Fibroblast of gingiva (primary cell): ENCODE results near the gene CERK.

Experiments
- DNase-seq: peaks from one replicate; pipeline ENCODE4 v3.0.0-alpha.2; 2011; ENCODE audit warnings: low read depth

Gene CERK

DNA sequence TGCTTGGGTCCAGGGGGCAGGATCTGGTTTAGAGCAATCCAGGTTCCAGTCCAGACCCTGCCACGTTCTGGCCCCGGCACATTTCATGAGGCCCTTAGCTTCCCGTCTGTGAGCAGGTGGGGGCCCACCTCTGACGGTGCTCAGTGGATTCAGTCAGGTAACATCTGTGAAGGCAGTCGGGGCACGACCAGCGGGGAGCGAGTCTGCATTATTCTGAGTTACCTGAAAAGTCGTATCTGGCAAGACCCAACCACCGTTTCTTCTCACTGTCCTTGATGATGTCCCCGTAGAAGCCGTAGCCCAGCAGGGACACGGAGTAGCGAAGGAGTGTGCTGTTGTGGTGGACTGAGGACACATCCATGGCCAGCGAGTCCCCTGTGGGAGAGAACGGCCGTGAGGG is 39.0 kb downstream of the CERK start:
- DNase-seq = no peak

DNA sequence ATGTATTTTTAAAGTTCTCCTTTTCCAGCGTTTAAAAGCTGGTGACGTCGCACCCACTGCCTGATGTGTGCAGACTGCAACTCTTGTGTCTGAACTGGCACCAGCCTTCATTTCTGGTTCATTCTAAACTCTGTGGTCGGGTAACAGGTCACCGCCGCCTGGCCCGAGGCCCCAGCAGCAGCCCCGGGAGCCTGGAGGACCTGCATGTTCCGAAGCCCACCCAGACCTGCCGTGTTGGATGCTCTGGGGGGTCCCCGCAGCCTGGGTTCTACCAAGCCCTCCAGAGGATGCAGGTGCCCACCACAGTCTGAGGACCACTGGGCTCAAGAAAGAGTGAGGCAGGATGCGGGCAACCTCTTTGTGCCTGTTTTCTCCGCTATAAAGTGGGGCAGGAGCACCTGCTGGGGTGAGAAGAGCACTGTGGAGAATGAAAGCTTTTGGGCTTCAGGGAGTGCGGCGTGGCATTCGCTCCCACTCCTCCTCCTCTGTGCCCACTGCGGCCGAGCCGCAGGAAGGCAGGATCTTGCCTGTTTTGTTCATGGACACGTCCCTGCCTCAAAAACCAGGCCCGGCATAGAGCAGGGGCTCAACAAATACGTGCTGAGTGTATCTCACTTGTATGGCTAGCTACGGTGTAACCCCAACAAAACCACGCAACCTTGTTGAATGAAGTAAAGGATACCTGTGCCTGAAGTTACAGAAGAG is 40.1 kb downstream of the CERK start:
- DNase-seq = no peak

DNA sequence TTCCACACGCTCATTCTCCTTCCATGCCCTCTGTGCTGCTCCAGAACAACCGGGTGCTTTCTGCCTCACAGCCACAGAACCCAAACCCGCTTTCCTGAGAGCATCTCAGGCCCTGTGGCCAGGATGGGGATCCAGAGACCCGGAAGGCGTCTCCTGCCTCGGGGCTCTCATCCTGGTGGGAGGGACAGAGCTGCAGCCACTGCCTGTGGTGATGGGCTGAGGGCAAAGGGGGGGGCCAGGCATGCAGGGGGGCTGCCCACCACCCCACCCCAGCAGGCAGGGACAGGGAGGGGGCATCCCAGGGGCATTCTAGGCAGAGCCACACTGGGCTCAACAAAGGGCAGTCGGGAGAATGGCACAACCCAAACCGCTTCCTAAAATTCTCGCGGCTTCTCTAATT is 41.4 kb downstream of the CERK start:
- no peak for DNase-seq

DNA sequence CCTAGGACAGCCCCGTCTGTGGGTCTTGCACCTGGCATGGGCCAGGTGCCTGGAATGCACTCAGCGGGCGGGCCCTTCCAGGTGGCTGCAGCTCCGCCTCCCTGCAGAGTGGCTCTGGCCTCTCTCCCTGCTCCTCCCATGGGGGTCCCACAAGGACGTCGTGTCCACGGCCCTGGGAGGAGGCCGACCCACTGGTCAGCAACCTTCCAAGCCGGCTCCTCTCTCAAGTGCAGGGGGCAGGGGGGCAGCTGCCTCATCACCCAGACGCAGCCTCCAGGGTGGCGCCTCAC is 41.9 kb downstream of the CERK start:
- no peak for DNase-seq

DNA sequence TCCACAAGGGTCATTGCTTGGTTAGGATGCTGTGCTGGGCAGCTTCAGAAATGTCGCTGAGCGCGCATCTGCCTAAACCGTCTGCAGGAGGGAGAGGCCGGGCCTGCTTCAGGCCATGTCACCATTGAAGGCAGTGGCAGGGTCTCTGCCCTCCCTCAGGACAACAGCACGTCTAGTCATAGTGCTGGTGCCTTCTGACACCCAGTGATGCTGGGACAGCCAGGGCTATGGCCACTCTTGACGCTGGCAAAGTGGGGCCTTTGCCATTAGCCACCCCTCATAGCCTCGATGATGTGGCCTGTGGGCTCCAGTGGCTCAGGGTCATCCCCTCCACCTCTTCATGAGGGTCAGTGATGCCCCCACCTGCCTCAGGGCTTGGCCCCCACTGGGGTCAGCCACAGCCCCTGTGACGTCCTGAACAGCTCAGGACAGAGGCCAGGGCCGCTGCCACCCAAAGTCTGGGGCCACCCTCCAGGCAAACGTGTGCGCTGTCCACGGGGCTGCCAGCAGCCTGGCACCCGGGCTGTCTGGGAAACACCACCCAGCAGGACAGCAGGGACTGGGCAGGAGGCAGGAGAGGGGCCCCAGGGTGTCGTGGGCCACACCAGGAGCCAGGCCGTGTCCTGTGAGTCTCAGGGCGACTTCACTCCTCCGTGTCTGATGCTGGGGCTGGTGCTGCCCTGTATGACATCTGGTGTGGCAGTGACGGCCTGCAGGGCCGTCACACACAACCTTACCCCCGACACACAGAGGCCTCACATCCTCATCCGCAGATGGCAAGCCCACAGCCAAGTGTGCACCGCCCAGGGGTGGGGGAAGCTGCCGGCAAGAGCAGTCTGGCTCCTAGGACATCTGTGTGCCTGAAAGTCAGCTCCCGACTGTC is 42.5 kb downstream of the CERK start:
- no peak for DNase-seq

DNA sequence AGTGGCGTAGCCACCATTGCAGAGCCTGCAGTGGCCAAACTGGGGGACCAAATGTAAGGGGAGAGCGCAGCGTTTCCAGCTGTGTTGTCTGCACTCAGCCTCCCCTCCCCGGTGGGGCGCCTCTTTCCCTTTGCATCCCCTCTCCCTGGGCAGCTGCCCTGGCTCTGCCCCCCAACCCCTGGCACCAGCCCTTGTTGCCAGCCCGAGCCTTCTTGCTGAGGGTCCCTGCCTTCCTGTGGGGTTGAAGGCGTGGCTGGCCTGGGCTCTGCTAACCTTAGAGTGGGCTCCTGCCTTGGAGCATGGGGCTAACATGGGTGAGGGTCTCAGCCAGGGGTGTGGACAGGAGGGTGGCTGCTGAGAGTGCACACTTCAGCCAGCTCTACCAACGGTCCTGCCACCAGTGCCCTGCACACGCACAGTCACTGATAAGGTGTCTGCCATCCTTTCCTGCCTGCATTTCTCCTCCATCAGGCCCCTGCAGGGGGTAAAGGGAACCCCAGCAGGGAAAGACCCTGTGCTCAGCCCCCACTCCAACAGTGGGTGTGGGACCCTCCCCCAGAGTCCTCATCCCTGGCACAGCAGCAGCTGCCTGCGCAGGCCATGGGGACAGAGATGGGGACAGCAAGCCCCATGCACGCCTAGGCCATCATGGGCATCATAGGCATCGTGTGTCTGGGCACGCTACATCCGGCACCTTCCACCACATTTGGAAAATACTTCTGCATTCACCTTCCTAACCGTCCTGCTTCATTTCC is 43.5 kb downstream of the CERK start:
- no peak for DNase-seq

DNA sequence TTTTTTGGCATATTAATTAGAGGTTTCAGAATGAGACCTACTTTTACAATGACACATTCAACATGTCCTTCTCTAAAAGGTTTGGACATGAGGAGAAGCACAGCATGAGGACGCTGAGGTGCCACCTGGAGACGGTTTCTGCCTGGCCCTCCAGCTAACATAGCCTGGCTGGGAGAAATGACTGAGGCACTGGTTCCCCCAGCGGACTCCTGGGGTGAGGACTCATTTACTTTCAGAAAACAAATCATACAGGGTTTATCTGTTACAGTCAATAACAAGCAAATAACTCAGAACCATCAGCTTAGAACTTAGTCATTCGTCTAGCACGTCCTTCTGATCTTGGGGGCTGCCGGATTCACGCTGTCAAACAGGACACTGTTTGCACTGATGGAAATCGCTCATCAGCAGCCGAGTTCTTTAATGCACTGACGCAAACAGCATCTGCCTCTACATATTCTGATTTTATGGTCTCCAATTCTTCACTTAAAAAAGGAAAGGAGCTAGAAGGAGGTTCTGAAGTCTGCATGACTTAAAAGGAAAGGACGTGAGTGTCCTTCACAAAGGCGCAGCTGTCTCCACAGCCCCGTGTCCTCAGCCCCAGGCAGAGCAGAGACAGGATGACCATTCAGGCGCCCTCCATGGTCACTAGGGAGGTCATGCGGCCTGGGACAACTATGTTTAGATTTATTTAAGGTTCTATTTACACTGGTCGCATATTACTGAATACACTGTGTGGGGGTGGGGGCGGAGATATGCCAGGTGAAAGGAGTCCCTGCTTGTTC is 44.2 kb downstream of the CERK start:
- DNase-seq = no peak

DNA sequence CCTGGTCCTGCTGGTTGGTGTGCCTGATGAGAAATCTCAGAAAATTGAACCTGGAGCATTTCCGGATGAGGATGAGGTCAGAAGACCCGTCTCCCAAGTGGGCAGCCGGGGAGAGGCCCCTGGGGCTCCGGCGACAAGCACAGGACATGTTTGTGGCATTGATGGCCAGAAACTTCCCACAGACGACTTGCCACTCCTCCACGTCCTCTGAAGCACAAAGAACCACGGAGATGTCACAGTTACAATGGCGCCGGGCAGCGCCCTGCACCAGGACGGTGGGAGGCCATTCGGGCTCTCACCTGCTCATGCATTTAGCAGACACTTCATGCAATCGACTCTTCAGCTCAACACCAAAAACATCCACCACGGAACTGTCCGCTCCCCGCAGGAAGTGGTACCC is 46.5 kb downstream of the CERK start:
- no peak for DNase-seq

DNA sequence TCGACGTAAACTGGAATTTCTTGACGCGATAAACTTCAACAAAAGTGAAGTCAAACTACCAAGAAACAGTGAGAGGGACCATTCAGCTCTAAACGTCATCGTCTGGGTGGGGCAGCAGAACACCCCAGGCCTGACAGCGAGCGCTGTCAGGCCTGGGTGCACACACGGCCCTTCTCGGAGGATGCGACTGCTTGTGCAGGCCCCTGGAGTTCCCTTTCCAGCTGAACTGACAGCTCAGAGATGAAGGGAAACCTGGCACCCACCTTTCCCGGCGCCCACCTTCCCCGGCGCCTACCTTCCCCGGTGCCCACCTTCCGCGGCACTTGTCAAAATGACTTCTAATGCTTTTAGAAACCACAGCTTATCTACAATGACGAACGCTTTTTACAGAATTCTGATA is 47.9 kb downstream of the CERK start:
- no peak for DNase-seq

DNA sequence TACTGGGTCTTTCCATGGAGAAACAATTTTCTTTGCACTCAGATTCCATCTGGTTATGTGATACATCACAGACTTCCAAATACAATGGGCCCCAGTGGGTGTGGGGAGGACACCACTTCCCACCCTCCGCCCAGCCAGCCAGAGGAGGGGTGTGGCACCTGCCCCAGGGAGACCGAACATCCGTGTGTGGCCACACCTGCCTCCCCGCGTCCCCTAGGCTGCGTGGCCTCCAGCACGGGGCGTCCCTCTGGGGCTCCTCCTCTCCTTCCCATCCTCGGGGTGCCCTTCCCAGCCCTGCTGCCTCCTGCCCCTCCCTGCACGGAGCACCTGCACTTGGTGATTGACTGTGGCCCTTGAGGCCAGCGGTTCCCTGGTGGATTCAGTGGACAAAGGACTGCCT is 49.1 kb downstream of the CERK start:
- DNase-seq = no peak

DNA sequence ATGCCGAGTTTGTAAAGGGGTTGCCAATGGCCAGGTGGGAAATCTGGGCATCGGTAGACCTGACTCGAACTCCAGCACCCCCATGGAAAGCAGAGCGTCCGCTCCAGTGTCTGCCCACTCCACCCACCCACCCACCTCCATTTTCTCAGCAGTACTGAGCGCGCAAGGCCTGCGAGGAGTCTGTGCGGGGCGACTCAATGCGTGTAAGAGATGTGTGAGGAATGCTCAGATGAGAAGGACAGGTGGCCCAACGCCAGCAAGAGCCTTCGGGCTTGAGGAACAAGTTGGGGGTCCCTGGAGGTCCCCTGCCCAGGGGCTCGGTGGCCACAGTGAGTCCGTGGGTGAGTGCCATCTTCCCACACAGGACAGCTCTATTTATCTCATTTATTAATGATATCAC is 50.6 kb downstream of the CERK start:
- DNase-seq = no peak

DNA sequence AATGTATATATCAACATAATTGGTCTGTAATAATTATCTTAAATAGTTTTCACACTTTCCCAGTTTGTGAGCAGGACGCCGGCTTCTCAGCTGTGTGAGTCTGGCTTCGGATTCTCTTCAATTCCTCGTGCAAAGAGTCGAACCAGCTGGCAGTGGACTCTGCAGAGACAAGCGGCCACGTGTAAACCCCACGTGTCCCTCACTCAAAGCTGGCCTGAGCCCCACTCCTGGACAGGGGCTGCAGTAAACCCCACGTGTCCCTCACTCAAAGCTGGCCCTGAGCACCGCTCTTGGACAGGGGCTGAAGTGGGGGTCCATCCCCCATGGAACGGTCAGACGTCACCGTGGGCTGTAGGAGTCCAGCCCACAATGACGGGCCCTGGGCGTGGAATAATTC is 51.0 kb downstream of the CERK start:
- DNase-seq = no peak

DNA sequence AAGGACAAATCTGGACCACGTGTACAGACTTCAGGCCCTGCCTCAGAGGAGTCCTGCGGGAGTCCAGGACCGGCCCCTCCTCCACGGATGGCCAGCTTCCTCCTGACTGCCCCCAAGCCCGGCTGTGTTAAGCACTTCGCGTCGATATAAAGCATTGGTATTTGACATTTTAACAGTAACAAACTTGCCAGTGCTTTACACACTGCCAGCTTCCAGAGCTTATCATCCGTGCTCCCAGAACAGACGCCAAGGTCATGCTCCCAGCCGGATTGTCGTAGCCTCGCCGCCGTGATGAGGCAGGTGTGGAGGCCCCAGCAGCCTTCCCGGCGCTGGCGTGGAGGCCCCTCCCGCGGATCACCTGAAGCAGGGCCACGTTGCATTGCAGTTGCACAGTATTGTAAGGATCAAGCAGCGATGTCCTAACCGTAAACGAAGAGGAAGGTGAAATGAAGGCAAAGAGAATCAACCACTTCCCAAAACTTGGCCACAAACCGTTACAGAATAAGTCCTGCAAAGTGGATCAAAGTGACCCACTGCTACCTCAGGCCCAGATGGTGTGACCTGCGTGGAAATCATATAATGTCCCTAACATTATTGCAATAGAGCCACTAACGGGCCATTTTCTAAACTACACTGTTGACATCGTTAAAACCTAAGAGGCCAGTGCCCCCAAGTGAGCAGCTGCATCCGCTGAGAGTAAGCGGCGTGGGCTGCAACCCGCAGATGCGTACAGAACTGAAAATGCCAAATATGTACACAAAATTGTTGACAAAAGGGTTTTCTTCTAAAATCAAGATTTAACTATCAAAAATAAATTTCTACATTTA is 51.6 kb downstream of the CERK start:
- DNase-seq = no peak

DNA sequence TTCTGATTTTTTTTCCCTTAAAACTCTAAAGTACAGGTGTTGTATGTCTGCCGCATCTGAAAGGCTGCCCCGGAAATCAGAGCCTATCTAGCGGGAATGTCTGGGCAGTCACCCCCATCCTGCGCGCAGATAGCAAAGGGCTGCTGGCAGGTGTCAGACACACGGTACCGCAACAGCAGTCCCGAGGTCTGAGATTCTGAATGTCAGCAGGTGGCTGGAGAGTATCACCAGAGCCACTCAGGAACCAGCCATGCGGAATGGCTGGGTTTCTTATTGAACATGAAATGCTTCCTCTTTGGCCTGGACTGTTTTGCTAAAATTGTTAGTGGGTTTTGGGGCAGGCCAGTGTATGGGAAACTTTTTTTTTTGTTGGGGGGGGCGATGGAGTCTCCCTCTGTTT is 53.3 kb downstream of the CERK start:
- no peak for DNase-seq

DNA sequence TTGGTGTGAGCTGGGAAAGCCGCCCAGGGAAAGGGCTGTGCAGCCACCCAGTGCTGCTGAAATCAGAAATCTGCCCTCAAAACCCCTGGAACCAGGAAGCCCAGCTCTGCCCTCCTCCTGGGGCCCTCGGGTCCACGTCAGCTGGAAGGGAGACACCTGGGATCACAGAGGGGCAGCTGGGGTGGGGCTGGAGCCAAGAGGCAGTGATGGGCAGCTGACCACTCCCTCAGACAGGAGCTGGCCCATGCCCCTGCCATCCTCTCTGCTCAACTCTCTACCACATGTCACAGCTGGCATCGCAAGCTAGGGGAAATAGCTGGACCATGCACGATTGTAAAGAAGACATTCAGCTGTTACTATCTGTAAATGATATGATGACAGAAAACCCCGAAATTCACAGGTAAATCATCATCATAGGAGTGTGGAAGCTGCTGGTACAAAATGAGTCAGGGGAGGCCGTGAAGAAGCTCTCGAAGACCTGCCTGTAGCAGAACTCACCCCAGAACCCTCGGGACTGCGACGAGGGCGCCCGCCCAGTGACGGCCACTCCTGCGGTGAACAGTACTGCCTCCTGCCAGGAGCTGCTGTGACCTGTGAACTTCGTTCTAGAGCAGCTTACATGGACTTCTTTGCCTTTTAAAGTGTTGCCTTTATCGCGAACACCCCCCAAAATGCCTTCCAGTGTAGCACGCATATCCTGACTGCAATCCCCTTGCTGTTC is 55.9 kb downstream of the CERK start:
- no peak for DNase-seq

DNA sequence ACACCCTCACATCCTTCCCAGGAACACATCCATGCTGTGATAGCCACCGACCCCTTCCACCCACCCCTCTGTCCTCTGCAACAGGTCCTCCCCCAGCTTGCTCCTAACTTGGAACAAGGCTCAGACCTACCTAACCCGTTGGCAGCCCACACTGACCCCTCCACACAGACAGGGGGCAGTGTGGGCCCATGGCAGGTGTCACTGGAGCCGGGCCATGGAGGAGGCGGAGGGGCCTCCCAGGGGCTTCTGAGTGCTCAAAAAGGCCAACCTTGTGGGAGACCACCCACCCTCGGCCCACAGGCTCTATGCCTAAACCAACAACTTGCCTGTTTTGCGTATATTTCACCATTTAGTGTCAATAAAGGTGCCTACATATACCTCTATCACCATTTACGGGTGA is 57.0 kb downstream of the CERK start:
- no peak for DNase-seq

DNA sequence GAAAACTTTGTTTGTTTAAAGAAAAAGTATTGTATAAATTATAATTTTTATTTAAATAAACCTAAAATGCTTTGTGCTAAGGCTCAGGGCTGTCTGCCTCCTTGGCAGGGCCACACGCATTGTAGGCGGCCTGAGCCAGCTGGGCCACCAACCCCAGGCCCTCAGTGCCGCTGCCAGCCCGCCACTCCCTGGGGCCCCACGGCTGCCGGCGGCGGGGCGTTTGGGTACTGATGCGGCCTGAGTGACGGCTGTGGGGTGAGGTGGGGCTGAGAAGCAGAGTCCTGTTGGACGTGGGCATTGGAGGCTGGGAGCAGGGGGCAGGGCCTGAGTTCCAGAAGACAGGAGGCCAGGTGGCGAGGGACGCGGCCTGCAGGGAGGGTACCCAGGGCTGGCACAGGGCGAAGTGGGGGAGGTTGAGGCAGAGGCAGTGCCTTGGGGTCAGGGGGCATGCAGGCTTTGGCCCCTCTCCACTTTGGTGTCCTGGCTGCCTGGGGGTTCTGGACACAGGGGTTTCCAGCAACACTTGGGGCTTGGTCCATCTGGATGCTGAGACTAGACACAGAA is 58.3 kb downstream of the CERK start:
- DNase-seq = no peak

DNA sequence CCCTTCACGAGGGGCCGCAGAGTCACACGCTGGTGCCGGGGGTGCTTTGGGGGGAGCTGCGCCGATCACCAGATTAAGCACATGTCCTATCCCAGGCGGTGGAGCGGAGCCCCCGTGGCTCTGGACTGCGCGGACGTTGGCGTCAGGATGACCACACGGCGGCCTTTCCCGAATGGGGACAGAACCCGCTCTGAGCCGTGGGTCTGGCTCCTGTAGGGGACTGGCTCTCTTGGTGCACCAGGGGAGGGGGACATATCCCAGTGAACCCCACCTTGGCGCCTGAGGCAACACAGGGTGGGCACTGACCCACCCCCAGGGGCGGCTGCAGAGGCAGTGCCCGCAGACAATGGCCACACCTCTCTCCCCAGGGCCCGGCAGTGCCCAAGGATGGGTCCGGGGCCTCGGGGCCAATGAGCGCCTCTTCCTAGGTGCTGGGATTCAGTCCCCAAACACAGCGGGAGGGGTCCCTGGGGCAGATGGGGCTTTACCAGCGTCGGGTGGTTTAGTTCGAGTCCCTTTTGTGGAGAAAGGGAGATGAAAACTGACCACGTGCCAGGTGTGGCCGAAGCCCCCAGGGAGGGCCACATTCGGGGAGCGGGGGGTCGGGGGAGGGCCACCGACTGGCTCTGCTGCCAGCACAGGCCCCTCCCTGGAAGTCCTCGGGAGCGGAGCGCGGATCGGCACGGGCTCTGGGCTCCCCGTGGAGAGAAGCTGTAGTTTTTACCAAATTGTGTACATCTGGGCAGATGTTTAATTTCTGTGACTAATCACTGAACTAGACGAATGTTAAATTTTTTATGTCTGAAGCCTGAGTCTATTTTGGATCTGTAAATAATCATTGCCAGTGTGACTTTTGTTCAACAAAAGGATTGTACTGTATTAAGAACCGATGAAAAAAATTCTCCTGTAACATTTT is 59.0 kb downstream of the CERK start:
- peak; percentile 65 for DNase-seq

DNA sequence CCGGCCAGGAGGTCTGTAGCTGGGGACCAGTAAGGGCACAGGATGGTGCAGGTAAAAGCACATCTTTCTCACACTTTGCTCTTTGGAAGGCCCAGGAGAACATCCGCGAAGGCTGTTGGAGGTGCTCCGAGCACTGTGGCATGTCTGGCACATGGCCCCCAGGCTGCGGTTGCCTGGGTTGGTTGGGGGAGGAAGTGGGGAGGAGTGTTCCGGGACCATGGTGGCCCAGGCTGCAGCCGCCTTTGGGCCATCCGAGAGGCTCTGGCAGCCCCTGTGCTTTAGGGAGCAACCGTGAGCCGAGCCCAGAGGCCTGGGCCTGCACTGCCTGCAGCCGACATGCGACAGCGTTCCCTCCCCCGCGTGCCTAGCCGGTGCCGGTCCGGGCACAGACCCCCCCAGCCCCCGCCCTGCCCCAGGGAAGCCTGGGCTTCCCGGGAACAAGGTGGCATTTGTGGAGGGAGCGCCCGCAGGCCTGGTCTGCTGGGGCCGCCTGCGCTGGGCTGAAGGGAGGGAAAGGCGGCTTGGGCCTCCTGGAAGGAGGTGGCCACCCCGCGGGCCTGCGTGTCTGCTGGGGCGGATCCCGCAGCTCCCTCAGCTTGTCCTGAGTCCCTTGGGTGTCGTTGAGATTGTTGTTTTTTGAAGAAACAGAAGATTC is 59.9 kb downstream of the CERK start:
- no peak for DNase-seq
